Measurements from ENCODE around the gene RUSC2.

GRCh38 chr9:35448496-35448895 is 41.4 kb upstream of the RUSC2 start:
- TF ChIP-seq REST (IDR thresholded peaks at IDR 0.05; ENCODE audit: low read depth, low read length) (no peak), PAX5 (IDR thresholded peaks at IDR 0.05; ENCODE audit: borderline replicate concordance, low read depth, low read length) (no peak), CREB1 (IDR thresholded peaks at IDR 0.05; ENCODE audit: low read depth) (no peak), CEBPB (IDR thresholded peaks at IDR 0.05; ENCODE audit: borderline replicate concordance in 1 of 2, low read depth in 2 of 2, low read length in 2 of 2) (no peak), EZH2 (IDR thresholded peaks at IDR 0.05; ENCODE audit: borderline replicate concordance, control insufficient read depth, low read depth, low read length) (no peak), JUND (IDR thresholded peaks at IDR 0.05; ENCODE audit: low read depth, low read length) (no peak), ELK1 (IDR thresholded peaks at IDR 0.05; ENCODE audit: low read depth, low read length) (no peak)
